IPS DF 19.7 (cell line): ENCODE measurements around the gene SLC44A5.
"Not testable (repeated sequence)": the region's sequence is repeated elsewhere in the genome, so short reads cannot be mapped to it uniquely, and the experiment has no call there.

Experiments
- DNase-seq: peaks from one replicate; pipeline ENCODE4 v3.0.0-alpha.2; 2013; ENCODE audit warnings: low read depth, low spot score

SLC44A5 gene

DNA sequence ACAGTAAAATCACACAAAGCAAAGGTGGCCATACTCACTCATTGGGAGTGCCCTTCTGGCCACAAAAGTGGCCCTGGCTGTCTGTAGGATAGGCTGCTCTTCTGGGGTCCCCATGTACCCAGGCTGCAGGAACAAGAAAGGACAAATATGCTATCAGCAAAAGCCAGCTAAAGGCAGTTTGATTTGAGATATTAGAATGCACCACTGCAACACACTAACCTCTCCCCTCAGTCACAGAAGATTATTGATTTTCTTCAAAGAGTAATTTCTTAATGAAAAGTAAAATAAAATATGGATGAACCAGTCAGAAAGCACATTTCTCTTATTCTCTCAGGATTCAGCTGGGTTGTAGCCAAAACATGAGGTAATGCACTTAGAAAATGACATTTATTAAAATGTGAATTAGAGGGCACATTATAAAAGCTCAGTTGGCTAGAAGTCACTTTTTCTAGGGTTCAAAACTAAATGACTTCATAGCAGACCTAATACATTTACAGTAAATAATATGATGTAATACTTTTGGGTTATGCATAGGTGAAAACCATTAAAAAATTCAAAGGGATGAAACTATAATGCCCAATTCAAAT is 335.9 kb downstream of the SLC44A5 start:
- DNase-seq, result no peak

DNA sequence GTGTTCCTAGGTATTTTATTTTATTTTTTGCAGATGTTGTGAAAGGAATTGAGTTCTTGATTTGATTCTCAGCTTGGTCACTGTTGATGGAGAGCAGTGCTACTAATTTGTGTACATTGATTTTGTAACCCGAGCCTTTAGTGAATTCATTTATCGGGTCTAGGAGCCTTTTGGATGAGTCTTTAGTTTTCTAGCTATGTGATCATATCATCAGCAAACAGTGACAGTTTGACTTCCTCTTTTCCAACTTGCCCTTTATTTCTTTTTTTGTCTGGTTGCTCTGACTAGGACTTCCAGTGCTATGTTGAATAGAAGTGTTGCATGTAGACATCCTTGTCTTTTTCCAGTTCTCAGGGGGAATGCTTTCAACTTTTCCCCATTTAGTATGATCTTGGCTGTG is 337.8 kb downstream of the SLC44A5 start:
- no peak for DNase-seq

DNA sequence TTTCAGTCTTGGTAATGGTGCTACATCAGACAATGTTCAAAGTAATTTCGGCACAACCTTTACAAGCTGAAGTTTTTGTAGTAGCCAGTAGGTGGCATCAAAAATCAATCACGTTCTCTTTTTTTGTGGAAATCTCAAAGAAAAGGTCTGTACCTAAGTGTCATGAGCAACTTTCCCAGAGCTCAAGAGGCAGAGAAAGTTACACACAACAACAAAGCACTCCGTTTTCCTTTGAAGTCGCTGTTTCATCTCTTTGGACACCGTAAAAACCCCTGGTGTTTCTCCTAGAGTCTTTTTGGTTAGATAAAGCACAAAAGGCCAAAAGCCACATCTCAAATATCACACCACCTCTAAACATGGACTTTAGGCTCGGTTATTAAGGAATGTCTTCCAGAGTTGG is 345.1 kb downstream of the SLC44A5 start:
- DNase-seq, result peak; percentile 15

DNA sequence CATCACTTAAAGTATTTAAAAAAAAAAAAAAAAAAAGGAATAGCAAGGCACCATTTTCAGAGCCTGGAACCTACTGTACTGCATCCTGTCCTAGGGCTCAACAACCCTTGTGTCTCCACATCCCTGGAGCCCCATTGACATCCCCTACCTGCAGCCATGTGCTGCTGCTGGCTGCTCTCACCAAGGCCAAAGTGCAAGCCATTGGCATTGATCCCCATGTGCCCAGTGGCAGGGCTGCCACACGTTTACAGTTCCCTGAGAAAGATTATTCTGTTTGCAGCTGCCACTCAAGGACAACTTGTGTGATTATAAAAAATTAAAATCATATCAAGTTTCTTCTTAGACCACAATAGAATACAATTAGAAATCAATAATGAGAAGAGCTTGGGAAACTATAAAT is 346.8 kb downstream of the SLC44A5 start:
- DNase-seq, result no peak

DNA sequence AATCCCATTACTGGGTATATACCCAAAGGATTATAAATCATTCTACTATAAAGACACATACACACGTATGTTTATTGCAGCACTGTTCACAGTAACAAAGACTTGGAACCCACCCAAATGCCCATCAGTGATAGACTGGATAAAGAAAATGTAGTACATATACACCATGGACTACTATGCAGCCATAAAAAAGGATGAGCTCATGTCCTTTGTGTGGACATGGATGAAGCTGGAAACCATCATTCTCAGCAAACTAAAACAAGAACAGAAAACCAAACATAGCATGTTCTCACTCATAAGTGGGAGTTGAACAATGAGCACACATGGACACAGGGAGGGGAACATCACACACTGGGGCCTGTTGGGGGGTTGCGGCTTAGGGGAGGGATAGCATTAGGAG is 347.3 kb downstream of the SLC44A5 start:
- DNase-seq, result not testable (repeated sequence)

DNA sequence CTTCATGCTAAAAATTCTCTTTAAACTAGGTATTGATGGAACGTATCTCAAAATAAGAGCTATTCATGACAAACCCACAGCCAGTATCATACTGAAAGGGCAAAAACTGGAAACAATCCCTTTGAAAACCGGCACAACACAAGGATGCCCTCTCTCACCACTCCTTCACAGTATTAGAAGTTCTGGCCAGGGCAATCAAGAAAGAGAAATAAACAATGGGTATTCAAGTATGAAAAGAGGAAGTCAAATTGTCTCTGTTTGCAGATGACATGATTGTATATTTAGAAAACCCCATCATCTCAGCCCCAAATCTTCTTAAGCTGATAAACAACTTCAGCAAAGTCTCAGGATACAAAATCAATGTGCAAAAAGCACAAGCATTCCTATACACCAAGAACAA is 349.0 kb downstream of the SLC44A5 start:
- not testable (repeated sequence) for DNase-seq

DNA sequence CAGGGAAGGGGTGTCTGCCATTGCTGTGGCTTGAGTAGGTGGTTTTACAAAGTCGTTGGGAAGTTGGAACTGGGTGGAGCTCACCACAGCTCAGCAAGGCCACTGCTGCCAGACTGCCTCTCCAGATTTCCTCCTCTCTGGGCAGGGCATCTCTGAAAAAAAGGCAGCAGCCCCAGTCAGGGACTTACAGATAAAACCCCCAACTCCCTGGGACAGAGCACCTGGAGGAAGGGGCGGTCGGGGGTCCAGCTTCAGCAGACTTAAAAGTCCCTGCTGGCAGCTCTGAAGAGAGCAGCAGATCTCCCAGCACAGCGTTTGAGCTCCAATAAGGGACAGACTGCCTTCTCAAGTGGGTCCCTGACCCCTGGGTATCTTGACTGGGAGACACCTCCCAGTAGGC is 352.6 kb downstream of the SLC44A5 start:
- no peak for DNase-seq

DNA sequence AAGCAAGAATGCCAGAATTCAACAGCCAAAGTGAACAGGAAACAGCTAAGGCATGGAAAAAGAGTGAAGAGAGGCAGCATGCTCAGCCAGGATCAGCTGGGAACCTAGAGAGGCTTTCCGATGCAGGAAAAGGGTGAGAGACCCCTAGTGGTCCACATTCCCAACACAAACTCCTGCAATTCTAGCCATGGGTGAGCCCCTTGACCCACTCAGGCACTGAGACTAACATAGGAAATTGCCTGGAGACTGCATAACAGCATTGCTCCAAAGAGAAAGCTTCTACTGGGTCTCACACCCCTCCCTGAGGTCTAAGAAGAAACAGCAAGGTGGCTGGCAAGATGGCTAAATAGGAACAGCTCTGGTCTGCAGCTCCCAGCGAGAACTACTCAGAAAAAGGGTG is 353.5 kb downstream of the SLC44A5 start:
- DNase-seq, result peak; percentile 47

DNA sequence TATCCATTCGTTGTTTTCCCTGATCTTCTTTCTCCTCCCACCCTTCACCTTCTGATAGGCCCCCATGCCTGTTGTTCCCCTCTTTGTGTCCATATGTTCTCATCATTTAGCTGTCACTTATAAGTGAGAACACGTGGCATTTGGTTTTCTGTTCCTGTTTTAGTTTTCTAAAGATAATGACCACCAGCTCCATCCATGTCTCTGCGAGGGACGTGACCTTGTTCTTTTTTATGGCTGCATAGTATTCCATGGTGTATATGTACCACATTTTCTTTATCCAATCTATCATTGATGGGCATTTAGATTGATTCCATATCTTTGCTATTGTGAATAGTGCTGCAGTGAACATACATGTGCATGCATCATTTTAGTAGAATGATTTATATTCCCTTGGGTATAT is 360.8 kb downstream of the SLC44A5 start:
- not testable (repeated sequence) for DNase-seq

DNA sequence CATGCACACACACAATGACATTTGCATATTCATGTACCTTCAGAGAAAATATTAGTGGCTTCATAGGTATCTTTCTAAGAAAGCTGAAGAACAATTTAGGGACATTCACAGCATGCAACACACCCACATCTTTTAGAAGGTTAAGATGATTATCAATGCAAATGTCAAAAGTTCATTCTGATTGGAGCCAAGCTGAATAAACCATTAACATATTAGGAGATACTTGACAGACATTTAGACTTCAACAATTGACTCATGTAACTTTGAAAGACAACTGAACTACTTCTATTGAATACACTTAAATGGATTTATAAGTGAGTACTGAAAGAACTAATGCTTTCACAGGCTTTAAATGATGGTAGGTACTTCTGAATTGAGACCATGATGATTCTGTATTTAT is 365.7 kb downstream of the SLC44A5 start:
- no peak for DNase-seq

DNA sequence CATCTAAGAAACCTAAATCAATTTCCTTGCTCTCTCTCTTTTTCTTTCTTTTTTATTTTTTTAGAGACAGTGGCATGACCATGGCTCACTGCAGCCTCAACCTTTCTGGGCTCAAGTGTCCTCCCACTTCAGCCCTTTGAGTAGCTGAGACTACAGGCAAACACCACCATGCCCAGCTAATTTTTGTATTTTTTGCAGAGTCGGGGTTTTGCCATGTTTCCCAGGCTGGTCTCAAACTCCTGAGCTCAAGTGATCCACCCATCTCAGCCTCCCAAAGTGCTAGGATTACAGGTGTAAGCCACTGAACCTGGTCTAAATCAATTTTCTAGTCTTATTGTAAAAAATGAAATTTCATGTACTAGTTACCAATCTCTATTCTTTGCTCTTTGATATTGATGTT is 367.8 kb downstream of the SLC44A5 start:
- DNase-seq, result no peak

DNA sequence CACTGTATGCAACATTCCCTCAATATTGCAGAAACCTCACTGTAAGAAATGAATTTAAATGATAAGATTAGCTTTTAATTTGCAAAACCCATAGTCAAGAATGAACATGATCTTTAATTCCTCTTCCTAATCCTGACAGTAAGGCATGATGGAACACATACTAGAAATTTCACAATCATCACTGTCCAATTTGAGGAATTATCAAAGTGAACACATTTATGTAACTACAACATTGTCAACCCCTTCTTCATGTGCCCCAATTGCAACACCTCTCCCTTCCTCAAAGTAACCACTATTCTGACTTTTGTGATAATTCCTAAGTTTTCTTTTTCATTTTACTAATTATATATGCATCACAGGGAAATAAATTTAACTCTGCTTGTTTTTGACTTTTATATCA is 373.6 kb downstream of the SLC44A5 start:
- no peak for DNase-seq

DNA sequence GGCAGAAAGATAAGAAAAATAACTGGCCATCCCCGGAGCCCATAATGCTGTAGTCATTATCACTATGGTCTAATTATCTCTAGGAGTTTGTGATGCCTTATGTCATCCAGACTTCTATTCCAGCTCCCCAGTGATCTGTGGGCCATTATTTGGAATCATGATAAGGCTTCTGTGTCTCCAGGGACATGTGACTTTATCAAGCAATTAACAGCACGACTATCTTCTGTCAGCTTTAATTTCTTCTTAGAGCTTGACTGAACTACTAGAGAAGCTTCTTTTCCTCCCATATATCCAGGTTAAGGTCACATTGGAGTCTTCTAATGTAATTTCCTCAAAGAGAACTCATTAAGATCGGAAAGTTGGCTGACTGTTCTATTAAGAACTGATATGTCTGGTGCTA is 376.4 kb downstream of the SLC44A5 start:
- no peak for DNase-seq

DNA sequence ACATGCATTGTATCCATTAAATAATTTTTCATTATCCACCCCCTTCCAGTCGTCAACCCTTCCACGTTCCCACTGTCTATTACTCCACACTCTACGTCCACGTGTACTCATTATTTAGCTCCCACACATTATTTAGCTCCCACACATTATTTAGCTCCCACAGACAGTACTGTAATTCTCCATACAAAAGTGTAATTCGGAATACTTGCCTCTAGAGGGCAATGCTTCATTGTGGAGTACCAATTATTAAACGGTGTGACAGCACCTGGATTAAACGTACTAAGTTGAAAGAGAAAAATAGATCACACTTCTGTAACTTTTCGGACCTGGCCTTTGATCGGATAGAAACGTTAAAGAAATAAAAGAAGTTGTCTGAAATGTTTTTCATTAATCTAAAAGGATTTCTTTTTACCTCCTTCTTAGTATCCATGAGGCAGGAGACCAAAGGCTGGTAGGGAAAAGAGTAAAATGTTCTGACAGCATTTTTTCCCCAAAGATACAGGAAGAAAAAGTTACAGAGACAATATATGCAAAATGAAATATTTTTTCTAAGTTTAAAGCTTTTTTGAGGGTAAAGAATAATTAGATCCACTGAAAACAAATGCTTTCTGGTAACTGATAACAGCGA is 377.5 kb downstream of the SLC44A5 start:
- peak; percentile 1 for DNase-seq

DNA sequence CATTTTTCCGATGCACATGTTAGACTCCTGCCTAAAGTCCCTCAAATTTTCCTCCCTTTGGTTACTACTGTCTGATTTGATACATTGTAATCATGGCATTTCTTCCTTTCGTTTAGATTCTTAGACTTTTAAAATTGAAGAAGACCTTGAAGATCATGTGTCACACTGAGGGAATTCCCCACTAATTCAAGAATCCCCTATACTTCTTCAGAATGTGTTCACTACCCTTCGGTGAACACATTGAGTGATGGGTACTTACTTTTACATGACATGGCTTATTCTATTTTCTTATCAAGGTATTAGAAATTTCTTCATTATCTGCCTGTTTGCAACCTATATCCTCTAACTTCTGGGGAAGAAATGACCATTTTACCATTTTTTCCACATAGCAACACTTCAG is 390.8 kb downstream of the SLC44A5 start:
- DNase-seq, result no peak

DNA sequence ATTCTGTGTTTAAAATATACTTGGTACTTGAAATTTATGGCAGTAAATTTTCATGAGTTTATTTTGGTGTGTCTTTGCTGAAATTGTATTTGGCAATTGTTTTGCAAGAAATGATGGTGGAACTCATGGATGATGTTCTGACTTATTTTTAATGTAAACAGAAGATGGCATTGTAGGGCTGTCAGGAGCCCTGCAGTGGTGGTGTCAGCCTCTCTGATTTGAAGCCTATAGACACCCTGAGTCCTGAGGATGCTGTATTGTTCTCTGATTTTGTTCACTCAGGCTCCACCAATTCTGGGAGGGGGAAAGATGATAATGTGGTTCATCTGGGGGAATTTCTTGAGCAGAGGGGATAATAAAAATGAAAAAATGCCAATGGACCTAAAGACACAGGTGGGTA is 396.9 kb downstream of the SLC44A5 start:
- DNase-seq, result no peak

DNA sequence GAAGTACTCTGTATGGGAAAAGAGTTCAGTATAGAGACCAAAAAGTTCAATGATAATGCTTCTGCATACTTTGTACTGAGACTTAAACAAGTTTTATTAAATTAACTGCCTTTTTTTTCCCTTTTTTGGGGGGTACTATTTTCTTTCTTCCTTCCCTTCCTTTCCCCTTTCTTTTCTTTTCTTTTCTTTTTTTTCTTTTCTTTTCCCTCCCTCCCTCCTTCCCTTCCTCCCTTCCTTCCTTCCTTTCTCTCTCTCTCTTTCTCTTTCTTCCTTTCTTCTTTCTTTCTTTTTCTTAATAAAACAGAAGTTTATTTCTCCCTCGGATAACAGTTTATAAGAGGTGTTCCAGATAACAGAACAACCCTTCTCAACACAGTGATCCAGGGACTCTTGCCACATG is 399.3 kb downstream of the SLC44A5 start:
- no peak for DNase-seq

DNA sequence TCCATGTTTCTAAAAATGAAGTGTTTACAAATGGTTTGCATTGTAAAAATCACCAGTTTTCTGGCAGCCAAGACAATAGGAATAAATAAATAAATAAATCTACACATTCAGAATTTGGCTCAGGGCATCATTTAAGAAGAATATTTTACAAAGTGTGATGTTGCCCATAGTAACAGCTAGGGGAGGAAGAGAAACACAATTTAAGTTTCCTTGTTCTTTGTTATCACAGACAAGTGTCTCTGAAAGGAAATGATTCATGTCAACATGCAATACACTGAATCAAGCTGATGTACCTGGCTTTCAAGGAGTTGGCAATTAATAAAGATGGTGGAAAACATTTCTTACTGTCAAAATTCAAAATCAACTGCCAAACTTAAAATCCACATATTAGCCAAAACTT is 402.1 kb downstream of the SLC44A5 start:
- no peak for DNase-seq

DNA sequence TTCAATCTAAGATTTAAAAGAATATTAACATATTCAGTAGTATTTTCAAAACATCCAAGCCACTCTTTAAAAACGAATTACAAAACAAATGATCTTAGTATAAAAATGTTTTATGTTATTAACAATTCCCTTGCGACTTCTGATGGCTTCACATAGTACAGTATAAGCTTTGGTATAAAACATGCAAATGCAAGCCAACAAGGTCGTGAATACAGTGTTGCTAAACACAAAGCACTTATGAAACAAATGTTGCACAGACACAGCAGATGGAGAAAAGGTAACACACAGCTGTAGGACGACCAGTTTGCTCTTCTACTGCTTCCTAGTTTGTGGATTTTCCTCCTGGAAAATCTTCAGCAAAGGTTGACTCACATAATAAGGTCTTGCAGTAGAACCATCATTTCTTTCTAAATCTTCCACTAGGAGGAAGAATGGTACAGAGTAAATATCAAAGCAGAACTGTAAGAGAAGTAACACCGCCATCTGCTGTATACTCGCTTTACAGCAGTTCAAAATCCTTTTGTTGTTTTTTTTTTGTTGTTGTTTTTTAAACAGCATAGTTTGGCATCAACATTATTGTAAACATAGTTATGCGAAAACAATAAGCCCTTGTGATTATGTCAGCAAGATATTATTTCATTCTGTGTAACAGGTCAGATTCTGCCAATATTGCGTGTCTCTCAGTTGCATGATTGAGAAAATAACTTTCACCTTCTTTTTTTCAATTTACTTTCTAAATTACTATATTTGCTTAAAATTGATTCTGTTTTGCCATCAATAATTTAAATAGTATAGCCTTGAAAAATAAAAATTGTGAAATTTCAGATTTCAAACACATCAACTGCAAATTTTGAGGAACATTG is 407.3 kb downstream of the SLC44A5 start:
- DNase-seq, result peak; percentile 7

DNA sequence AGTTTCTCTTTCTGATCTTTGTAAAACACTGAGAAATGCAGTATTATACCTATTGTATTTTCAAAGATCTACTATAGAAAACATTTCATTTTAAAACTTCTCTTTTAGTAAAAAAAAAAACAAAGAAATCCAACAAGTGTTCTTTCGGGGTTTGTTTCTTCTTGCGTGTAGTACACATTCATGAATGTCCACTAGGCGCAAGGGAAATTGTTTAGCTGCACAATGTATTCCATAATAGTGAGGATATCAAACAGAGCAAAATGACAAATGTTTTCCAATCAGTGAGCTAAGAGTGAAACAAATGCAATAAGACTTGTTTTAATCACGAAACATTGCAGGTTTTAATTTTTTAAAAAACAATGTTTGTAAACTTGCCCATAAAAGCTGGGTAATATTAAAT is 408.2 kb downstream of the SLC44A5 start:
- no peak for DNase-seq

DNA sequence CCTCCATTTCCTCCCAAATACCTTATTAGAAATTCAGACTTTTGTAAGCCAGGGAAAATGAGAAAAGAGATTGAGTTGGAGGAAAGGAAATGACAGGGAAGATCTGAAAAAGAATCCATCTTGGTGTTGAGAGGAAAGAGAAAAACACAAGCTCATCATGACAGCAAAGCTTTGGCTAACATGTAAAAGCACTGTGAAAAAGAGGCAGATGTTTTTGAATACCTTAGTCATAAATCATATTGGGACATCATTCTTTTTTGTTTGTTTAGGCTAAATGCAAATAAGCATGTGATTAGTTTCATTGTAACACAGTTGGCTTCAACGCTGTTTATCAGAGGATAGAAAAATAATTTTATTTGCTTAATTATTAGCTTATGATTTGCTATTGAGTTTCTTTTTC is 412.2 kb downstream of the SLC44A5 start:
- no peak for DNase-seq

DNA sequence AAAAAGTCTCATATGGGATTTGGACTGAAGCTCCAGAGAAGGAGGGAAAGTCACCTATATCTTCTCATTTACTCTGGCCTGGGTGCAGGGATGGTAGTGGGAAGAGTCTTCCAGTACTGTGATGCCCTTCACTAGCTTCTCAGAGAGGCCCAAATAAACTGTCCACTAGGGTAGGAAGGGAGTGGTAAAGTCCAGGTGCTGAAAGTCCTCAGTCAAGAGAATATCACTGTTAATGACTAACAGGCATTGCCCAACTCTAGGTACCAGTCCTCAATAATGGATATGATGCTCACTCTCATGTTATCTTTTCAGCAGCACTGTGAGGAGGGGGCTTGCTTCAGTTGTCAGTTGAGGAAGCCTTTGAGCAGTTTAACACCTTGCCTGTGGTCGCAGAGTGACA is 412.8 kb downstream of the SLC44A5 start:
- DNase-seq, result no peak

DNA sequence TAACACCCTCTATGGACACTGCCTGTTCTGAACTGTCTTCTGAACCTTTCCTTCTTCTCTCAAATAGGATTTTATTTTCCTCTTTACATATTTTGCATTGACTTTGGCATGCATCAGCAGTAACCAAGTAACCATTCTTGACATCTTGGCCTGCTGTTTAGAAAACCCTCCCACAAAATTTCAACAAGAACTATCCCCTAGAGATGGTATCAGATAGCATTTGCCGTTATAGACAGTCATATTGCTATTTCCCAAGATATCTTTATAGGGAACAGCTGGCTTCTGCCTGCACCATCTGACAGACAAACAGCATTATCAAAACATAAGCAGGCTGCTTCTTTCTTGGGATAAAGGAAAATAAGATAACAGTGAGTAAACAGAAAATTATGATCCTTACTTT is 422.0 kb downstream of the SLC44A5 start:
- no peak for DNase-seq
